Occipital lobe (tissue), 2 donors: Measurements from ENCODE around the gene ENKD1. TPM values are rescaled to one million over a fixed set of nuclear protein-coding genes. Genes with fewer than 3 reads are reported as not detected.

Source experiments
- DNase-seq: peaks from one replicate; lab custom pipeline; 2025; lab: John Stamatoyannopoulos, UW
- total RNA-seq: library from RNA; depleted of rRNA; stranded (reverse); fragments of >200 nt; gene quantifications from one replicate; pipeline ENCODE4 v1.2.3, GENCODE V29; 2014

ENKD1 gene
- total RNA-seq, 1 donor from 2014 or later: 6.2 TPM

DNA sequence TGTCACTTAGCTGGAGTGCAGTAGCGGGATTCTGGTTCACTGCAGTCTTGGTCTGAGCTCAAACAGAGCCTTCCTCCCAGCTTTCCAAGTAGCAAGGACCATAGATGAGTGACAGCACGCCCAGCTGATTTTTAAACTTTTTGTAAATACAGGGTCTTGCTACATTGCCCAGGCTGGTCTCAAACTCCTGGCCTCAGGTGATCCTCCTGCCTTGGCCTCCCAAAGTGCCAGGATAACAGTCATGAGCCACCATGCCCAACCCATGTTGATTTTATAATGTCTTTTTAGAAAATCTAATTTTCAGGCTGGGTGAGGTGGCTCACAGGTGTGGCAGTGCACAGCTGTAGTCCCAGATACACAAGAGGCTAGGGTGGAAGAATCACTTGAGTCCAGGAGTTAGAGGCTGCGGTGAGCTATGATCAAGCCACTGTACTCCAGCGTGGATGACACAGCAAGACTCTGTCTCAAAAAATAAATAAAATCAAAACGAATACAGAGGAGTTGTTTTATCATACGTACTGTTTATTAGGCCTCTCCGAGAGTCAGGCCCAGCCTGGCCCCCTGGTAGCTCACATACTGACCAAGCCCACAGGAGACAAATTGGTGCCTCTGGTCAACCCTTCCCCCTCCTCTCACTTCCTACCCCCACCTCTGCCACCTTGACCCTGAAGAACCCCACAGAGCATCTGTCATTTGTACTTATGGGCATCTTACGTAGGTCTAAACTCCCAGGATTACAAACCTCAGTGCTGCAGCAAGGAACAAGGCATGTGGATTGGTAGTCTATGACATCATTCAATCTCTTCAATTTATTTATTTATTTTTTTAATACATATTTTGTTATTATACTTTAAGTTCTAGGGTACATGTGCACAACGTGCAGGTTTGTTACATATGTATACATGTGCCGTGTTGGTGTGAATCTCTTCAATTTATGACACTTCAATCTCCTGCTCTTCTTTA is 13.7 kb upstream of the ENKD1 start:
- DNase-seq: no peak

DNA sequence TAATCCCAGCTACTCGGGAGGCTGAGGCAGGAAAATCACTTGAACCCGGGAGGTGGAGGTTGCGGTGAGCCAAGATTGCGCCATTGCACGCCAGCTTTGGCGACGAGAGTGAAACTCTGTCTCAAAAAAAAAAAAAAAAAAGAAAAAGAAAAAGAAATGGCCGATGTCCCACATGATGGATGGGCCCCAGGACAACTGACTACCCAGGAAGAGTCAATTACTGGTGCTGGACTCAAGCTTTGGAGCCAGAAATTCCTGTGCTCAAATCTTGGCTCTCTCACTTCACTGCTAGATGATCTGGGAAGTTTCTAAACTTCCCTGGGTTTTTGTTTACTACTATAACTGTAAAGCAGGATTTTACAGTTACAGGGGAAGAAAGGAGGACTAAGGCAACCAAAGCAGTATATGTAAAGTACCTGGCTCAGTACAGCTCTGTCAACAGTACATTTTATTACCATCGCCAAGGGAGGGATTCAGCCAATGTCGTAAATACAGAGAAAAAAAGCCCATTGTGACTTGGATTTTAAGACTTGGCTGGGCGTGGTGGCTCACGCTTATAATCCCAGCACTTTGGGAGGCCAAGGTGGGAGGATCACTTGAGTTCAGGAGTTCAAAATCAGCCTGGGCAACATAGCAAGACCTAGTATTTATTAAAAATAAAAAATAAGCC is 11.9 kb upstream of the ENKD1 start:
- no peak for DNase-seq

DNA sequence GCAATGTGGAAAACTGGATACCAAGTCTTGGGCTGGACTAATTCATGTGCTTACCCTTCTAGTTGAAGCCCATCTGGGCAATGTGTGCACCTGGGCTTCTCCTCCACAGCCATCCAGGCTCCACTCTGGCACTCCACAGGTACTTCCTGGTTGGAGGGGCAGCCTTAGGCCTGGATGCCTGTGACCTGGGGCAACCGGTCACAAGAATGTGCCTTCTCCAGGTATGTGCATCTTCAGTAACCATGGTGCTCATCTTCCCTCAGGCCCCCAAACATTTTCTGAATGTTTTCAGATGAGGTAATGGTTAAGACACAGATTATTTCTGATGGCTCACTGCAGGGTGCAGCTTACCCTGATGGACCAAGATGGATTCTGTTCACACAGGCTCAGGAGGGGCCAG is 11.2 kb upstream of the ENKD1 start:
- DNase-seq: no peak

DNA sequence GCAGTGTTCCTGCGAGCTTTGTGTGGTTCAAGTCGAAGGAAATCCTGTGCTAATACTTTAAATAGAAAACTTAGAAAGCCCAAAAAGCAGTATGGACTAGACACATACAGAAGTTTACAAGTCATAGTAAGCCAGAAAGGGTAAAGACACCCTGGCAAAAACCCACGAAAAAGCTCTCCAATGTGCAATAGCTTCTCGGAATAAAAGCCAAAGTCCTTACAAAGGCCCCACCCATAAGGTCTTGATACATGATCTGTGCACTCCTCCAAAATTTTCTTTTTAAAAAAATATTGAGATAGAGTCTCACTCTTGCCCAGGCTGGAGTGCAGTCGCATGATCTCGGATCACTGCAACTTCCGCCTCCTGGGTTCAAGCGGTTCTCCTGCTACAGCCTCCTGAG is 10.4 kb upstream of the ENKD1 start:
- DNase-seq: no peak

DNA sequence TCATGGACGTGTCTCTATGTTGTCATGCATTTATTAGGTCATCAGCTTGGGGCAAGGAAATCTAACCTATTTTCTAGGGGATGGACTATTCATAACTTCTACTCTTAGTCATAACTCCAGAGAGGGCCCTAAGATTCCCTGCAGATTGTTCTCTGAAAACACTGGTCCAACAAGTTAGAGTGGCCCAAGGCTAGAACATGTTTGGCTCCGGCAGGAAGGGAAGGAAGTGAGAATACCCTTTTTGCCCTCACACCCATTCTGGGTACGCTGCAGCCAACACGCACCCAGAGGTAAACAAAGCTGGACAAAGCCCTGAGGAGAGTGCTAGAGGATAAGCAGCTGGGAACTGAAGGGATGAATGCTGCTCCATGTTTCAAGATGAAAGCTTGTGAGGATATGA is 10.0 kb upstream of the ENKD1 start:
- DNase-seq: no peak

DNA sequence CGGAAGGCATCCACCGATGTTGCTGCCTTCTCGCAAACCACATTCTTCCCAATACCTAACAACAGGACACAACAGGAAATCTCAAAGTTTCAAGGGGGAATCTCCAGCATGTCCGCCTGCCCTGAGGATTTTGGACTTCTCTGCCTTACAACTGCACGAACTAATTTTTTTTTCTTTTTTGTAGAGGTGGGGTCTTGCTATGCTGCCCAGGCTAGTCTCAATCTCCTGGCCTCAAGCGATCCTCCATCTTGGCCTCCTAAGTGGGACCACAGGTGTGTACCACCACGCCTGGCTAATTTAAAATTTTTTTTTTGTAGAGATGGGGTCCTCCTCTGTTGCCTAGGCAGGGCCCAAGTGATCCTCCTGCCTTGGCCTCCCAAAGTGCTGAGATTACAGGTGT is 9.4 kb upstream of the ENKD1 start:
- DNase-seq: no peak

DNA sequence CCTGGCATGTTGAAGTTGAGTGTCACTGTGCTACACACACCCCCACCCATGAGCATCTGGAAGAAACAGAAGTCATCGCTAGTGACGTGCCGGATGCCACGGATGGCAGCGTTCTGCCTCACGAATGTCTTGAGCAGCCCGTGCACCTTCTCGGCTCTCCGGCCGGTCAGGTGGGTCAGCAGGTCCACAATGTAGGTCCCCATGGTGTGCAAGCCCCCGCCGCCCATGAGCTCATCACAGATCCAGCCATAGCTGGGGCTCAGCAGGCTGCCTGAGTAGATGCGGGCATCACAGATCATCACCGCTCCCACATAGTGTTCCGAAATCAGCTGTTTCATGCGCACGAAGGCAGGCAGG is 9.0 kb upstream of the ENKD1 start:
- no peak for DNase-seq

DNA sequence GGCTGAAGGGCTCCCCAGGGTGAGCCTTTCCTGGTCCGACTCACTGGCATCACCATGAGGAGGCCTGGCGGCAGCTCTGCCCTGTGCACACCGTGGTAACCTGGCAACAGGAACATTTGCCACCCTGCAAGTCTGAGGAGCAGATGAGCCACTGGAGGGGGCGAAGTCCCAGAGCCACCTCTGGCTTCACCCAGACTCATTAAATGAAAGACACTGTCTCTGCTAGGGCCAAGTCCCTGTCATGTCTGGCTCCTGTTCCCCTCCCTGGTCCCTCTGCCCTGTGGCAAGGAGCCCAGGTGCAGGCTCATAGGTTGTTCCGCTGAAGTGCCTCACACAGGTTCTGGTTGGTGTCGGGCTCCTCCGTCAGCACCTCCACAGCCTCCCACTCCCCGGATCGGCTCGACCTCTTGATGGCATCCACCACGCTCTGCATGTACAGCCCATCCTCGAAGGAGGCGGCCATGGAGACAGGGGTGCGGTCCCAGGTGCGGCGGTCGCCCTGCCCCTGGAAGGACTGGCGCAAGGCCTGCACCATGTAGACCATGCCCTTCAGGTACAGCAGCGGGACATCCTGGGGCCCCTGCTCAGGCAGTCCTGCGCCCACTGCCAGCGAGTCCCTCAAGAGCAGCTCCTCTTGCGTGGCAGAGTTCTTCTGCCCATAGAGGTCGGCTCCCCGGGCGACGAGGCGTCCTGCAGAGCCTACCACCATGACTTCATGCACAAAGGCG is 8.5 kb upstream of the ENKD1 start:
- DNase-seq: no peak

DNA sequence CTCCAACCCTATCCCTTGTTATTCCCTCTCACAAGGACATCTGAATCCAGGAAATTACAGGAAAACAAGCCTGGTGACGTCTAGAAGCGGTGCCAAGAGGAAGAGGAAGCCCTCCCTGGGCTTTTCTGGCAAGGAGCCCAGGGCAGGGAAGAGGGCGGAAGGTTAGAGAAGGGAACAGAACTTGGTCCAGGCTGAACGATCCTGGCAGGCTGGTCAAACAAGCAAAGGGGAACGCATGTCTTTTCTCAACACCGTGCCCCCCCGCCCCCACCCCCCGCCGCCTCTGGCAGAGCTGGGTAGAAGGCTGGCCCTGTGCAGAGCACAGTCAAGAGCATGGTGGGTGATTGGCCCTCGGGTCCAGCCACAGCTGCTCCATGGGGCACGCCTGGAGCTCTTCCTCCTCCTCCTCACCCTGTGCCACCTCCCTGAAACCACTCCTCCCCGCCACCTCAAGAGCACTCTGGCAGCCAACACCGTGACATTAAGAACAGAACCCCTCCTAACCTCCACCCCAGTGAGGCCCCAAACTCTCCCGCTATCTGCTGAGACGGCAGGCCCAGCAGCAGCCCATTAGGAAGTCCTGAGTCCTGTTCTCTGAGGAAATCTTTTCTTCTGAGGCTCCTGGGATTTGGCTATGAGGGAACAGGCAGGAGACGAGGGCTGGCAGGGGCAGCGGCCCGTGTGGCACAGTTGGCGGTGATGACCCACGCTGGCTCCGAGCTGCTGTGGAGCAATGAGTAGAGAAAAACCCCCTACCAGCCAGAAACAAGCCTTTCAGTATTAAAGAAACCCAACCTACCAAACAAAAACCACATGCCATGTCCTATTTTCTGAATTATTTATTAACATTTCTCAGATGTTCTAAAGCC is 7.4 kb upstream of the ENKD1 start:
- DNase-seq: no peak

DNA sequence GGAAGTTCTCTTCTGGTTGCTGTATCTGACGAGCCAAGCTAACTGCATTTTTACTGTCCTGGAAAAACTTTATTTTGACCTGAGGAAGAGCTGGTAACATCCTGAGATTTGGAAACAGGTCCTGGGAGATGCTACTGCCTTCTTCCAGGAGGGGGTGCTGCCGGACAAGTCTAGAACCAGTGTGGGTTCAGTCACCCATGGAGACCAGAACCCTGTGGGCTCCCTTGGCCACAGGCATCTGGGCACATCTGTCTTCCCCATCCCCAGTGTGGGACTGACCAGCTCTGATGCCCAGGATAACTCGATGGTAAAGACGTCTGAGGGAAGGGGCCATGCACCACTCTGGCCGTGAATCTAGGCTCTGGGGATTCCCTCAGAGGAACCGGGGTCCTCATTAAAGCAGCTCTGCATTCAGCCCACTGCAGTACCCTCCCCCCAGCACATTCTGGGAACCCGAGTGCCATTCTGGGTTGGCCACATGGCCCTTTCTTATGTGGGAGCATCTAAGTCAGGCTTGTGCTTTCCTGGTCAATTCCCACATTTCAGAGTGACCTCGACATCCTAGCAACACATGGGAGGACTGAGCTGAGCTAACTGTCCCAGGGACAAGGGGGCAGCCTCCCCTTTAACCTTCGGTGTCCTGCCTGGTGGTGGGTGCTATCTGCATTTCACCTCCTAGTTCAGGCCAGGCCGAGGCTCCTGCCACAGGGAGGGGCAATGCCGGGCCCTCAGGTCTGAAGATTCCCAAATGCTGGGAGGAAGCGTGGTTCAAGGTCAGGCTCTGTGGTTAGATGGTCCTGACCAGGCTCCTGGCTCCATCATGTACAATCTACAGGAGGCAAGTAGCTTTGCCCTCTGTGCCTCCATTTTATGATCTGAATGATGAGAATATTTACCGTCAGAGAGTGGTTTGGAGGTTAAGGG is 6.5 kb upstream of the ENKD1 start:
- peak; percentile 43 for DNase-seq

DNA sequence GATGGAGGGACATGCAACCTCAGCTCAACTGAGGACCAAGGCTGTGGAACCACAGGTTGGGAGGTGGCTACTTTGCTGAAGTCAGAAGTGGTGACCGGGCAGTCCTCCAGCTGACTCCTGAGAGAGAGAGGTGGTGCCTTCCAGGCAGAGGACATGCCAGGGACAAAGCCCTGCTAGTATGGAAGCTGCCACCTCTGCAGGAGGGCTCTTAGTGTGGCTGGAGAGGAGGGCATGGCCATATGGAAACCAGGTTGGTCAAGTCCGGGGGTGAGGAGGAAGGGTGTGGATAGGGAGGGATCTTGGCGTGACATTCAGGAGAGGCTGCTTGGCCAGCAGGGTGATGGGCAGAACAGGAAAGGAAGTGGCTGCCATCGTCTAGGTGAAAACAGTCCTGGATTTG is 5.8 kb upstream of the ENKD1 start:
- no peak for DNase-seq

DNA sequence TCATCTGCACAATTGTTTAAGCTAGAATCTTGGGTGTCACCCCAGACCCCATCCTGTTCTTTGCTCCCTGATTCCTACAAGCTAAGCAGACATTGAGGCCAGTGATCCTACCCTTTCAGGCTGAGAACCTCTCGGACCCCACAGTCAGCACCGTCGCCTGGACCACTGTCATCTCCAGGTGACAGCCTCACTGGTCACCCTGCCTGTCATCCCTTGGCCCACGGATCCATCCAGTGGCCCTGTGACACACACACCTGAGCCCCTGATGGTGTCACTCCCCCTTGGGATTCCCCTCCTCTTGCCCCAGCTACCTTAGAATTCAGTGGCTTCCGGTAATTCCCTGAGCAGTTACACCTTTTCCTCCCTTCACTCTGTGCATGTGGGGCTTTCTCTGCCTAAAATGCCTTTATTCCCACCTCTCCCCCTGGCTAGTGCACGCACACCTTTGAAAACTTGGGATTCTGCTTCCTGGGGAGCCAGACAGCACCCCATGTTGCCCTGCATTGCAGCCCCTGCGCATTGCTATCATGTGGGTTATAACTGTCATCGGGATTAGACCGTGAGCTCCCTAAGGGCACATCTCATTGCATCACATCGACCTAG is 3.0 kb upstream of the ENKD1 start:
- no peak for DNase-seq

DNA sequence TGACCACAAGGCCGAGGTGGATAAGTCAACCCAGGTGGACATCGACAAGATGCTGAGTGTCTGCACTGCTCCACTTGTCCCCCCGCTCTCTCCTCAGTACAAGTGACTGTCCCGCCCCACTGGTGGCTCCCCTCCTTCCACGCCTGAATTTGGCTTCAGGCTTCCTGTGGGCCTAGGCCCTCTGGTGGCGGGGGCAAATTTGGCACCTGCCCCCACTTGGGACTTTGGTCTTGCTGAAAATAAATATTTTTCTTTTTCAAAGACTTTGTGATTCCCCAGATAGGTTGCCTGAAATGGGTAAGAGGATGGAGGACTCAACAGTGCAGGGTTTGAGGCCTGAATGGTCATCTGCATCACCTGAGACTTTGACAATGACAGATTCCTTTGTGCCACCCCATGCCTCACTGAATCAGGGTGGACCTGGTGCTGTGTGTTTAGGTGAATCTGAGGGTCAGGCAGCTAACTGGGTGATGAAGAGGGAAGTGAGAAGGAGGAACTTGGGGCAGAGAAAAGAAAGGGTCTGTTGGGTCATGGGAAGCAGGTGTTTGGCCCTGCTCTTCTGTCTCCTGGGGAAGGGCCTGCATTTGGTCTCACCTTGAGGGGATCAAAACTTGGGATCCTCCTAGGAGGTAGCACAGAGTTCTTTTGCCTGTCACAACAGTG is 2.1 kb upstream of the ENKD1 start:
- DNase-seq: no peak

DNA sequence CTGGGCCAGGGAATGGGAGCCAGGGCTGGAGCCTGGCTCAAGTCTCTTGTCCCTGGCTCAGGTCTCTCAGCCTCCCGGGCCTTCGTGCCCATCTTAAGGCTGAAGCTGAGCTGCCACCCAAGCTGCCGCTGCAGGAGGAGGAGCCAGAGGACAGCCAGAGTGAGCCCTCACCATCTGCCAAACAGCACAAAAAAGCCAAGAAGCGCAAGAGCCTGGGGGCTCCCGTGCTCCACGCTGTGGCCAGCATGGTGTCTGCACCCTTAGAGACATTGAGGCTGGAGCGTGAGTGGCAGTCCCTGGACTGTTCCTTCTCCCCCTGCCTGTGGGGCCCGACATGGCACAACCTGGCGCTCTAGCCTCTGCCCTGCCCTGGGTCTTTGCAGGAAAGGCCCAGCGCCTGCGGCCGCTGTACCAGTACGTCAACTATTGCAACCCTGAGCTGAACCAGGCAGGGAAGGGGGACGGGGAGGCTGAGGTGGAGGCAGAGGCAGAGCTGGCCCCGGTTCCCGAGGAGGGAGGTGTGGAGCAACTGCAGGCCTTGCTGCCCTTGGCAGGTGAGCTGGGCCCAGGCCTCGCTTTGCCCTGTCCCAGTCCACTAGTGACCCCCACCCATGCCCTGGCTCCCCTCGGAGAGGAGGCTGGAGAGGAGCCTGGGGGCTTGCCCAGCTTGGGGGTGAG is 1.4 kb upstream of the ENKD1 start:
- peak; percentile 79 for DNase-seq

DNA sequence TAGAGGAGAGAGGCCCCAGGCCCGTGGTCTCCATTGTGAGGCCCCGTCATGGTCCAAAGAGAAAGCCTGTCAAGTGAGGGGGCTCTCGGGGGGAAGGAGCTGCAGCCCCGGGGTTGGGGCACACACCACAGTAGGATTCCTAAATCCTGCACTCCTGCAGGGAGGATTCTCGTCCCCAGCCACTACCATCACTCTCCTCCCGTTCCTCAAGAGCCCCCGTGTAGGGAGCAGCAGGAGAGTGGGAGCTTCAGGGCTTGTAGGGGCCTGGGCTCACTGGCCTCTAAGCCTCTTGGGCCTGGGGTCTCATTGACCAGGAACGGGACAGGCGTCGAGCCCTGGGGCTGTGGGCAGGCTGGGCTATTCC is 885 bp upstream of the ENKD1 start:
- DNase-seq: no peak

DNA sequence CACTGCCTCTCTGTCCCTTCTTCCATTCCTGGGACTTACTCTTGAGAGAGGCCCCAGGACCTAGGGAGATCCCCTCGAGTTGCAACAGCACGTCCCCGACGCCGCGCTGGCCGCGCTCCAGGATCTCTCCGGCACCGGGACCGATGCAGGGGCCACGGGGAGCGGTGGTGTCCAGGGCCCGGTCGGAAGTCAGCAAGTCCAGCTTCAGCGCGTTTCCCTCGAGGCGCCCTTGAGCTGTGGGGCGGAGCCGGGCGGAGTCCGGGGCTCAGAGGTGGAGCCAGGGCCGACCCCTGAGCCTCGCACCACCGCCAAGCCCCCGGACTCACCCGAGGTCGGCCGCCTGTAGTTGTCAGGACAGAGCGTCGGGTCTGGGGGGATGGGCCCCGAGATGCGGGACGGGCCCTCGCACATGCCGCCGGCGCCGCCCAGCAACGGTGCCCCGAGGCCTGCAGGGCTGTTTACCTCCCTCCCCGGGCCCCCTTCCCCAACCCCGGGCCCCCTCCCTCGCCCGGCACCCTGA is 458 bp downstream of the ENKD1 start:
- no peak for DNase-seq

DNA sequence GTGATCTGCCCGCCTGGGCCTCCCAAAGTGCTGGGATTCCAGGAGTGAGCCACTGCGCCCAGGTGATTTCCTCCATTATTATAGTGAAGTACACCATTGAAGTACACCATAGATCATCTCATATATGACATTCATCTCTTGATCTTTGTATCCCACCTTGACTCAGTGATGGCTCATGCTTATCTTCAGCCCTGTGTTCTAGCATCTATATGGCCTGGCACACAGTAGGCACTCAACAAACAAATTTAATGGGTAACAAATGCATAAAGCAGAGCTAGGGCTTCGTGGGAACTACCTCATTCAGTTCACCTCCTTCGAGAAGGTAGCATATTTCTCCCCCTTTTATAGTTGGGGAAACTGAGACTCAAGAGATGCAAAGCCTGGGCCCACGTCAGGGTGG is 952 bp downstream of the ENKD1 start:
- DNase-seq: no peak

DNA sequence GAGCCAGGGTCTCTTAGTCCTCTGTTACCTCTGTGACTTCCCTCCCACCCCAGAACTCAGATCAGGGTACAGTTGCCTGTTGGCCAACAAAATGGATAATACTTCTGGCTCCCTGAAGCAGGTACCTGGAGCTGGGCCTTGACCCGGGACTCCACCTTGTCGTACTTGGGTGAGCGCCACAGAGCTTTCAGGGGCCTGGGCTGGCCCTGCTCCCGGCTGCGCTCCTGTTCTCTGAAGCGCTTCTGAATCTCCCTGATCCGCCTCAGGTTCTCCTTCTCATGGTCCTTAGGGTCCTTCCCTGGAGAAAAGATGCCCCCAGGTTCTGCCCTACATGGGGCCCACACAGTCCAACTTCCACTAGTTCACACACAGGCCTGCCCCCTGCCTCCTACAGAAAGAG is 1.7 kb downstream of the ENKD1 start:
- no peak for DNase-seq

DNA sequence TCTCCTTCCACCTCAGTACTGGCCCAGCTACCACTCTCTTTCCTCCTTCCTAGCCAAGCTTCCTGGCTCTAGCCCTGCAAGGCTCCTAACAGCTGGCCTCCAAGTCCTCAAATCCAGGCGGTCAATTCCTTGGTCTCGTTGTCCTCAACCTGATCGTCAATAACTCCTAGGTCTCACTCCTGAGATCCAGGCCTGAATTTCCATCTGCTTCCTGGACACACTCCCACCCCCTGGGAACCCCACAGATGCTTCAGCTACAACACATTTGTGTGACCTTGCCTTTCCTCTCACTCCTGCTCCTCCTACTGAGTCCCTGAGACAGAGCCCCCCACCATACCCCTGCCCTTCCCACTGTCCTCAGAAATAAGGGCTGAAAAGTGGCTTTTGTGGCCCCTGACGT is 2.3 kb downstream of the ENKD1 start:
- DNase-seq: no peak
